Activated T-helper 2 cell treated with anti-CD3 and anti-CD28 coated beads, Interferon-gamma antibody, Interleukin-2, Interleukin-4, amounts not matched to agents 10 μg/mL and 5 μg/mL and 100 μg/mL, durations not matched to agents 14 hours and 24 hours and 36 hours (primary cell): Measurements from ENCODE around the gene ZBTB7C. TPM values are rescaled to one million over a fixed set of nuclear protein-coding genes. Genes with fewer than 3 reads are reported as not detected.

ENCODE experiments used
- DNase-seq: peaks from one replicate; pipeline ENCODE4 v3.0.0; 2021; ENCODE audit warnings: low spot score
- H3K27ac Mint-ChIP-seq: one replicate; pipeline ENCODE4 v1.8.0; 2021; ENCODE audit warnings: mixed read lengths
- H3K27me3 Mint-ChIP-seq: one replicate; pipeline ENCODE4 v1.8.0; 2021; ENCODE audit warnings: low read depth, mixed read lengths
- H3K36me3 Mint-ChIP-seq: one replicate; pipeline ENCODE4 v1.8.0; 2021; ENCODE audit warnings: low read depth, mixed read lengths
- H3K4me1 Mint-ChIP-seq: one replicate; pipeline ENCODE4 v1.8.0; 2021; ENCODE audit warnings: low read depth, mixed read lengths
- H3K4me3 Mint-ChIP-seq: one replicate; pipeline ENCODE4 v1.8.0; 2021; ENCODE audit warnings: low read depth, mild to moderate bottlenecking, moderate library complexity, mixed read lengths
- H3K9me3 Mint-ChIP-seq: one replicate; pipeline ENCODE4 v1.8.0; 2021; ENCODE audit warnings: mixed read lengths
- intact Hi-C: fragments of 100-400 bp; cut with micrococcal nuclease; formaldehyde crosslinking; loops from one replicate; pipeline ENCODE4 v1.15.1; 2023
- total RNA-seq: library from RNA; stranded (reverse); gene quantifications from 2 replicates; pipeline ENCODE4 v1.2.3, GENCODE V29; 2022

The ZBTB7C gene
- total RNA-seq, 1 donor from 2014 or later, result 0.21 TPM

GRCh38 chr18:48030616-48031480 is 378.3 kb downstream of the ZBTB7C start:
- intact Hi-C loops, result no loop called here
- Mint-ChIP-seq H3K27me3 (peaks cover 2% of the 10 kb centered on the region), H3K9me3 (no peaks in the 10 kb centered on the region), H3K4me3 (no peak overlapping the region), H3K4me1 (no peaks in the 10 kb centered on the region), H3K27ac (no peak overlapping the region), H3K36me3 (no peaks in the 10 kb centered on the region)
- DNase-seq, result no peak

DNA sequence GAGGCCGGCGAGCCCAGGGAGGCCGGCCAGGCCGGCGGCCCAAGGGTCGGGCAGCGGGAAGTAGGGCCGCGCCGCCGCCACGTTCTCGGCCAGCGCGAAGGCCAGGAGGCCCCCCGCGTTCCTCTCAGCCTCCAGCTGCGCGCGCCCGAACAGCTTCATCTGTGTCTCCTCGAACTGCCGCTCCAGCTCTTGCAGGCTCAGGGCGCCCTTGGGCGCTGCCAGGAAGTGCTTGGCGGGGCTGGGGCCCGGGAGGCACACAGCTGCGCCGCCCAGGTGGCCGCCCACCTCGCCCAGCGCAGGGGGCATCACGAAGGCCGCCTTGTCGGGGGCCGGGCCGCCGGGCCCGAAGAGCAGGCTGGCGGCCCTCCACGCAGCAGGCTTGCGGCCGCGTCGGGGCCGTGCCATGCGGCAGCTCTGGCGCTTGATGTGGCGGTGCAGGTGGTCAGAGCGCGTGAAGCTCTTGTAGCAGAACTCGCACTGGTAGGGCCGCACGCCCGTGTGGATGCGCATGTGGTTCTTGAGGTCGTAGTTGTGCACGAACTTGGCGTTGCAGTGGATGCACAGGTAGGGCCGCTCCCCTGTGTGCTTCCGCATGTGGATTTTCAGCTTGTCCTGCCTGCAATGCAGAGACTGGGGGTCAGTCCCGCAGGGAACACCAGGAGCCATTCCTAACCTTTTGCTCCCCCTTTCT is 379.7 kb downstream of the ZBTB7C start:
- intact Hi-C loops, result no loop called here
- peaks cover 1% of the 10 kb centered on the region for H3K27me3 Mint-ChIP-seq
- DNase-seq, result no peak
- H3K27ac Mint-ChIP-seq, result no peak overlapping the region
- H3K36me3 Mint-ChIP-seq, result no peaks in the 10 kb centered on the region
- H3K4me3 Mint-ChIP-seq, result no peak overlapping the region
- H3K9me3 Mint-ChIP-seq, result no peaks in the 10 kb centered on the region
- H3K4me1 Mint-ChIP-seq, result no peaks in the 10 kb centered on the region

DNA sequence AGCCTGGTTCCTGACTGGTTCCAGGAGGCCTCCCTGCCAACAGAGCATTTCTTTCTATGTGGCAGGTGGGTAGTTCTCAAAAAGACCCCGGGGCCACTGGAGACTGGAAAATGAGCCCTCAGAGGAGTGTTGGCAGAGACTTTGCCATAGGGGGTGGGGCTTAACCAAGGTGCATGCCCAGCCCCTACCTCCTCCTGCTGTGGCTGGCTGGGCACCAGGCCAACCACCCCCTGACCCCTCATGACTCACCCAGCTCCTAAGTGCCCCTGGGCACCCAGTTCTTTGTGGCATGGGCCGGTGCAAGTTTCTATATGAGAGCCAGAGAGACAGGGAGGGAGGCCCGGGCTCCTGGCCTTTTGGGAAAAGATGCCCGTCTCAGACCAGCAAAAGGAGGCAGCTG is 380.5 kb downstream of the ZBTB7C start:
- Mint-ChIP-seq H3K4me1 (no peaks in the 10 kb centered on the region), H3K9me3 (no peaks in the 10 kb centered on the region)
- intact Hi-C loops, result no loop called here

DNA sequence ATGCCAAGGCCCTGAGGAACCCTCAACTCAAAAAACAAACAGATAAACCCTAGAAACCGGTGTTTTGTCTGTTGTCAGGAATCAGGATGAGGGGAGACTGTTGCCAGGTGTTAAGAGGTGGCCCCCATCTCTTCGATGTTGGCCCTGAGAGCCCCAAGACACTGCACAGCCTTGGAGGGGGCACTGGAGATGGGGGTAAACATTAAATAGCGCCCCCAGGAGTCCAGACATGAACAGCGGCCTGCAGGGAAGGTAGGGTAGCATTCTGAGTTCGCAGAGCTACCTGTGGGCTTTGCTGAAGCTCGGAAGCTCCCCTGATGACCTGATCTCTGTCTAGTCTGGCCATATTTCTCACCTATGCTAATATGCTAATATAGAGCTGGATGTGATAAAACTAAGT is 381.1 kb downstream of the ZBTB7C start:
- Mint-ChIP-seq H3K27ac (no peak overlapping the region), H3K4me3 (no peak overlapping the region), H3K36me3 (no peaks in the 10 kb centered on the region), H3K9me3 (no peaks in the 10 kb centered on the region), H3K27me3 (no peaks in the 10 kb centered on the region), H3K4me1 (no peaks in the 10 kb centered on the region)
- DNase-seq, result no peak
- intact Hi-C loops, result no loop called here

More for the DNA sequence above, 380.5 kb downstream of the ZBTB7C start:
- Mint-ChIP-seq H3K27ac (no peak overlapping the region), H3K4me3 (no peak overlapping the region), H3K36me3 (no peaks in the 10 kb centered on the region), H3K27me3 (no peaks in the 10 kb centered on the region)
- DNase-seq, result no peak

DNA sequence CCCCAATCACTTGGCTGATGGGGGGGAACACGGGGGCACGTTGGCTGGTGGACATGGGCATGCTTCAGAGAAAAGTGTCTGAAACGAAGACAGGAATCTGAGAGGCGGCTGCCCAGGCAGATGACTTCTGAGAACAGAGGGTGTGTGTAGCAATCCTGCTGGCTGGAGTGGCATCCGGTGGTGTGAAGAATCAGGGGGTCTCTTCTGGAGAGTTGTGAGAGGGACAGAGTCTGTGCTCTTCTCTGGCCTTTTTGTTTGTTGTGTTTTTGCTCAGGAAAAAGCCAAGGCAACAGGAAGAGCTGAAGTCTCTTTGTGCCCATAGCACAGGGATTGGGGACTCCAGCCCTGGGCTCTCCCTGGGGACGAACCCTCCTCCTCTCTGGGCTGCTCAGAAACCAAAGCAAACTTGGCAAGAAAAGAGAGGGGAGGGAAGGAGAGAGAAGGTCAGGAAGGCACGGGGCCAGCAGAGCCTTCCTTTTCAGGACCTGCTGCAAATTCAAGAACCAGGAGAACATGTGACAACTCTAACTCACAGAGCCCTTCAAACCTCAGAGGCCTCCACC is 381.7 kb downstream of the ZBTB7C start:
- no peaks in the 10 kb centered on the region for H3K9me3 Mint-ChIP-seq
- no peaks in the 10 kb centered on the region for H3K36me3 Mint-ChIP-seq
- H3K4me3 Mint-ChIP-seq, result no peak overlapping the region
- intact Hi-C loops, result no loop called here
- peaks cover 1% of the 10 kb centered on the region for H3K4me1 Mint-ChIP-seq
- peaks cover 1% of the 10 kb centered on the region for H3K27me3 Mint-ChIP-seq
- no peak overlapping the region for H3K27ac Mint-ChIP-seq
- DNase-seq, result no peak

- no peak overlapping the region for H3K27ac Mint-ChIP-seq
- intact Hi-C loops, result no loop called here
- peaks cover 6% of the 10 kb centered on the region for H3K27me3 Mint-ChIP-seq
- no peak overlapping the region for H3K4me3 Mint-ChIP-seq
- no peaks in the 10 kb centered on the region for H3K9me3 Mint-ChIP-seq
- DNase-seq, result no peak
- peaks cover 5% of the 10 kb centered on the region for H3K4me1 Mint-ChIP-seq
- H3K36me3 Mint-ChIP-seq, result no peaks in the 10 kb centered on the region
These were observed 383.0 kb downstream of the ZBTB7C start for GRCh38 chr18:48026216-48026615.

GRCh38 chr18:48024881-48025660 is 384.1 kb downstream of the ZBTB7C start:
- H3K27ac Mint-ChIP-seq, result no peak overlapping the region
- H3K9me3 Mint-ChIP-seq, result no peaks in the 10 kb centered on the region
- DNase-seq, result no peak
- H3K4me1 Mint-ChIP-seq, result peaks cover 5% of the 10 kb centered on the region
- no peaks in the 10 kb centered on the region for H3K36me3 Mint-ChIP-seq
- H3K27me3 Mint-ChIP-seq, result peaks cover 13% of the 10 kb centered on the region
- intact Hi-C loops, result loop anchor here (5.0 kb wide), 1 partner anchor 422 kb away; no protein-coding TSS in a partner anchor
- H3K4me3 Mint-ChIP-seq, result no peak overlapping the region

- Mint-ChIP-seq H3K27me3 (peaks cover 23% of the 10 kb centered on the region), H3K4me1 (peaks cover 5% of the 10 kb centered on the region), H3K9me3 (no peaks in the 10 kb centered on the region), H3K36me3 (no peaks in the 10 kb centered on the region), H3K4me3 (no peak overlapping the region), H3K27ac (no peak overlapping the region)
- intact Hi-C loops, result loop anchor here (5.0 kb wide), 1 partner anchor 423 kb away; no protein-coding TSS in a partner anchor
- DNase-seq, result no peak
These were observed 385.1 kb downstream of the ZBTB7C start for GRCh38 chr18:48024009-48024512.

DNA sequence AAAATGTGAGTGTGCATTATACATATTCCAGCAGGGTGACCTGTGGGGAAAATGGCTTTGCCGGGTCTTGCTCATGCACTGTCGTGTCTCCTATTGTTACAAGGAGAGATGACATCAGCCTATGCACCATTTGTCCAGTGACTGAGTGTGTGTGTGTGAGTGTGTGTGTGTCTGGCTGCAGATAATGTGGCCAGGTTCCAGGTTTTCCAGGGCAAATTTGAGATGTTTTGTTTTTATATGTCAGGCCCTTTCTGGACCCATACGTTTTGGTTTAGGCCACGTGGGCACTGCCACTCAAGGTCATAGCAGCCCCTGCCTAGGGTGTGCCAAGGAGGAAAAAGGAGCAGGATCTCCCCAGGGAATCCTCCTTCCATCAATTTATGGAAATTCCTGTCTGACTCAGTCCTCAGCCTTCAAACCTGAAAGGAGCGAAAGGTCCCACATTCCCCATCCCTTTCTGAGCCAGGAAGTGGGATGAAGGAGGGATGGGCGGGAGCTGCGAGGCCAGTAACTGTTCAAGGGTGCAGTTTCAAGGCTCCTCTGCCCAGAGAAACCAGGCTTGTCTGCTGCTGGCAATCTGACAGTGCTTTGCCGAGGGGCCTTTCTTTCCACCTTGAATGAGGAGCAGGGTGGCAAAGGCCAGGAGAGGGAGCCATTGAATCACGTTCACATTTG is 385.7 kb downstream of the ZBTB7C start:
- no peak overlapping the region for H3K4me3 Mint-ChIP-seq
- no peak overlapping the region for H3K27ac Mint-ChIP-seq
- no peaks in the 10 kb centered on the region for H3K36me3 Mint-ChIP-seq
- H3K27me3 Mint-ChIP-seq, result peaks cover 28% of the 10 kb centered on the region
- intact Hi-C loops, result loop anchor here (2.0 to 5.0 kb wide), 2 partner anchors 93 to 424 kb away; partner anchors contain the start of gene SMAD2
- H3K4me1 Mint-ChIP-seq, result peaks cover 5% of the 10 kb centered on the region
- DNase-seq, result no peak
- no peaks in the 10 kb centered on the region for H3K9me3 Mint-ChIP-seq

GRCh38 chr18:48022531-48023329 is 386.5 kb downstream of the ZBTB7C start:
- DNase-seq, result no peak
- no peak overlapping the region for H3K4me3 Mint-ChIP-seq
- H3K9me3 Mint-ChIP-seq, result no peaks in the 10 kb centered on the region
- intact Hi-C loops, result loop anchor here (1.0 to 5.0 kb wide), 3 partner anchors 92 to 425 kb away; partner anchors contain the start of gene SMAD2
- H3K27ac Mint-ChIP-seq, result no peak overlapping the region
- no peaks in the 10 kb centered on the region for H3K36me3 Mint-ChIP-seq
- peaks cover 5% of the 10 kb centered on the region for H3K4me1 Mint-ChIP-seq
- peaks cover 28% of the 10 kb centered on the region for H3K27me3 Mint-ChIP-seq

DNA sequence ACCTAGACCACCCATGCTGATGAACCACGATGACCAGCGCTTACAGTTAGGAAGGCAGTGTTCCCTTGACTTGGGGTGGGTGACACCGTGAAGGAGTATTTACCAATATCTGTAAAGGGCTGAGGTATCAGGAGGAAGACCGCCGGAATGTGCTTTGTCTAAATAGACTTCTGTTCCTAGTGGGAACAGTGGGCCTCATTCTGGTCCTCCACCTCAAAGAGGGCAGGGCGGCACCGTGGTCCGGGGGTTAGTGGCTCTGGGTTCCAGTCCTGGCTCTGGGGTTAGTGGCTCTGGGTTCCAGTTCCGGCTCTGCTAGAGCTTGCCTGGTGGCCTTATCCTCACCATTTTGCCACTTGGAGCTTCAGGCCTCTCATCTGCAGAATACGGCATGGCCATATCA is 387.2 kb downstream of the ZBTB7C start:
- no peak for DNase-seq
- H3K4me1 Mint-ChIP-seq, result peaks cover 5% of the 10 kb centered on the region
- intact Hi-C loops, result loop anchor here (1.0 to 5.0 kb wide), 3 partner anchors 91 to 425 kb away; partner anchors contain the start of gene SMAD2
- no peaks in the 10 kb centered on the region for H3K36me3 Mint-ChIP-seq
- H3K9me3 Mint-ChIP-seq, result no peaks in the 10 kb centered on the region
- H3K27ac Mint-ChIP-seq, result no peak overlapping the region
- peaks cover 32% of the 10 kb centered on the region for H3K27me3 Mint-ChIP-seq
- no peak overlapping the region for H3K4me3 Mint-ChIP-seq
